Measurements from ENCODE around the gene STARD3. TPM values are rescaled to one million over a fixed set of nuclear protein-coding genes. Genes with fewer than 3 reads are reported as not detected.

STARD3 gene
- total RNA-seq, 1 experiment from 2014 or later = 42.9 TPM

- no peaks in the 10 kb centered on the region; the same call in 1 of the 2 replicates for H4K20me1 ChIP-seq (ENCODE audit: insufficient read depth, low read depth, low read length)
- H3K9ac ChIP-seq (ENCODE audit: low read length) = no peak overlapping the region
- H3K4me1 ChIP-seq (ENCODE audit: low read length) = peaks cover 40% of the 10 kb centered on the region
- no peaks in the 10 kb centered on the region for H3K27me3 ChIP-seq (ENCODE audit: low read length)
- H3K4me2 ChIP-seq (ENCODE audit: low read depth, low read length, poor library complexity, severe bottlenecking) = no peak overlapping the region
- no peak overlapping the region for H2AFZ ChIP-seq (ENCODE audit: low read length)
- H3K27ac ChIP-seq (ENCODE audit: low read length) = no peak overlapping the region
- DNase-seq = peak; percentile 74
- H3K4me3 ChIP-seq (ENCODE audit: low read length) = no peak overlapping the region
- H3K36me3 ChIP-seq (ENCODE audit: insufficient read depth, low read length) = no peaks in the 10 kb centered on the region
- H3K79me2 ChIP-seq (ENCODE audit: low read length) = peaks cover 23% of the 10 kb centered on the region
- H3K9me3 ChIP-seq (ENCODE audit: low read length) = no peaks in the 10 kb centered on the region
- no peaks in the 10 kb centered on the region for H3K9me2 ChIP-seq (replicated peaks; ENCODE audit: insufficient read depth, low read length)
Observed at GRCh38 chr17:39634384-39634871, 2.5 kb upstream of the STARD3 start.

GRCh38 chr17:39635614-39636176 lies 1.2 kb upstream of the STARD3 start:
- no peak overlapping the region for H3K27ac ChIP-seq (ENCODE audit: low read length)

GRCh38 chr17:39636587-39636926 lies 387 bp upstream of the STARD3 start:
- Histone ChIP-seq H3K27ac (ENCODE audit: low read length) (no peak overlapping the region; the same call in 1 of the 2 replicates), H2AFZ (ENCODE audit: low read length) (peak overlapping the region; percentile 74; the same call in 1 of the 2 replicates), H4K20me1 (ENCODE audit: insufficient read depth, low read depth, low read length) (peaks cover 6% of the 10 kb centered on the region; the same call in 1 of the 2 replicates), H3K9me2 (replicated peaks; ENCODE audit: insufficient read depth, low read length) (no peaks in the 10 kb centered on the region), H3K4me2 (ENCODE audit: low read depth, low read length, poor library complexity, severe bottlenecking) (peak overlapping the region; percentile 97), H3K27me3 (ENCODE audit: low read length) (no peaks in the 10 kb centered on the region), H3K9me3 (ENCODE audit: low read length) (no peaks in the 10 kb centered on the region), H3K36me3 (ENCODE audit: insufficient read depth, low read length) (no peaks in the 10 kb centered on the region), H3K9ac (ENCODE audit: low read length) (peak overlapping the region; percentile 87), H3K4me1 (ENCODE audit: low read length) (peaks cover 36% of the 10 kb centered on the region), H3K79me2 (ENCODE audit: low read length) (peaks cover 44% of the 10 kb centered on the region), H3K4me3 (ENCODE audit: low read length) (peak overlapping the region; percentile 93)
- no peak for DNase-seq

More at GRCh38 chr17:39635614-39636176, 1.2 kb upstream of the STARD3 start:
- Histone ChIP-seq H3K9me2 (replicated peaks; ENCODE audit: insufficient read depth, low read length) (no peaks in the 10 kb centered on the region), H3K79me2 (ENCODE audit: low read length) (peaks cover 36% of the 10 kb centered on the region), H3K9ac (ENCODE audit: low read length) (peak overlapping the region; percentile 87), H3K4me2 (ENCODE audit: low read depth, low read length, poor library complexity, severe bottlenecking) (peak overlapping the region; percentile 97), H3K27me3 (ENCODE audit: low read length) (no peaks in the 10 kb centered on the region), H2AFZ (ENCODE audit: low read length) (no peak overlapping the region), H3K9me3 (ENCODE audit: low read length) (no peaks in the 10 kb centered on the region), H4K20me1 (ENCODE audit: insufficient read depth, low read depth, low read length) (no peaks in the 10 kb centered on the region; the same call in 1 of the 2 replicates), H3K4me1 (ENCODE audit: low read length) (peaks cover 39% of the 10 kb centered on the region), H3K4me3 (ENCODE audit: low read length) (no peak overlapping the region), H3K36me3 (ENCODE audit: insufficient read depth, low read length) (no peaks in the 10 kb centered on the region)
- DNase-seq = no peak

GRCh38 chr17:39638317-39638716 lies 1.4 kb downstream of the STARD3 start:
- H3K79me2 ChIP-seq (ENCODE audit: low read length) = peaks cover 62% of the 10 kb centered on the region
- peak overlapping the region; percentile 93 for H3K4me3 ChIP-seq (ENCODE audit: low read length)
- H3K27me3 ChIP-seq (ENCODE audit: low read length) = no peaks in the 10 kb centered on the region
- peak overlapping the region; percentile 23; the same call in 1 of the 2 replicates for H3K27ac ChIP-seq (ENCODE audit: low read length)
- H3K4me1 ChIP-seq (ENCODE audit: low read length) = peaks cover 30% of the 10 kb centered on the region
- H3K4me2 ChIP-seq (ENCODE audit: low read depth, low read length, poor library complexity, severe bottlenecking) = peak overlapping the region; percentile 97
- H3K9ac ChIP-seq (ENCODE audit: low read length) = peak overlapping the region; percentile 87
- H2AFZ ChIP-seq (ENCODE audit: low read length) = no peak overlapping the region
- peaks cover 19% of the 10 kb centered on the region for H4K20me1 ChIP-seq (ENCODE audit: insufficient read depth, low read depth, low read length)
- DNase-seq = no peak
- H3K36me3 ChIP-seq (ENCODE audit: insufficient read depth, low read length) = no peaks in the 10 kb centered on the region
- no peaks in the 10 kb centered on the region for H3K9me3 ChIP-seq (ENCODE audit: low read length)
- no peaks in the 10 kb centered on the region for H3K9me2 ChIP-seq (replicated peaks; ENCODE audit: insufficient read depth, low read length)

GRCh38 chr17:39639043-39639442 lies 2.1 kb downstream of the STARD3 start:
- Histone ChIP-seq H3K9me2 (replicated peaks; ENCODE audit: insufficient read depth, low read length) (no peaks in the 10 kb centered on the region), H3K27me3 (ENCODE audit: low read length) (no peaks in the 10 kb centered on the region), H3K9me3 (ENCODE audit: low read length) (no peaks in the 10 kb centered on the region), H4K20me1 (ENCODE audit: insufficient read depth, low read depth, low read length) (peaks cover 26% of the 10 kb centered on the region), H3K4me2 (ENCODE audit: low read depth, low read length, poor library complexity, severe bottlenecking) (peak overlapping the region; percentile 97), H3K4me1 (ENCODE audit: low read length) (peaks cover 30% of the 10 kb centered on the region), H3K27ac (ENCODE audit: low read length) (no peak overlapping the region), H3K9ac (ENCODE audit: low read length) (peak overlapping the region; percentile 87; the same call in 1 of the 2 replicates), H3K79me2 (ENCODE audit: low read length) (peaks cover 69% of the 10 kb centered on the region), H3K4me3 (ENCODE audit: low read length) (peak overlapping the region; percentile 93; the same call in 1 of the 2 replicates), H3K36me3 (ENCODE audit: insufficient read depth, low read length) (no peaks in the 10 kb centered on the region), H2AFZ (ENCODE audit: low read length) (no peak overlapping the region)
- DNase-seq = no peak

- Histone ChIP-seq H3K4me3 (ENCODE audit: low read length) (no peak overlapping the region), H3K4me1 (ENCODE audit: low read length) (peaks cover 30% of the 10 kb centered on the region), H3K9me2 (replicated peaks; ENCODE audit: insufficient read depth, low read length) (no peaks in the 10 kb centered on the region), H3K9me3 (ENCODE audit: low read length) (no peaks in the 10 kb centered on the region), H3K27me3 (ENCODE audit: low read length) (no peaks in the 10 kb centered on the region), H4K20me1 (ENCODE audit: insufficient read depth, low read depth, low read length) (peaks cover 28% of the 10 kb centered on the region), H2AFZ (ENCODE audit: low read length) (no peak overlapping the region), H3K9ac (ENCODE audit: low read length) (no peak overlapping the region), H3K36me3 (ENCODE audit: insufficient read depth, low read length) (no peaks in the 10 kb centered on the region), H3K27ac (ENCODE audit: low read length) (no peak overlapping the region), H3K79me2 (ENCODE audit: low read length) (peaks cover 77% of the 10 kb centered on the region), H3K4me2 (ENCODE audit: low read depth, low read length, poor library complexity, severe bottlenecking) (no peak overlapping the region)
- DNase-seq = no peak
Observed at GRCh38 chr17:39639566-39640458, 2.9 kb downstream of the STARD3 start.

GRCh38 chr17:39640591-39641031 lies 3.7 kb downstream of the STARD3 start:
- Histone ChIP-seq H3K9me3 (ENCODE audit: low read length) (no peaks in the 10 kb centered on the region), H3K27ac (ENCODE audit: low read length) (no peak overlapping the region), H3K9ac (ENCODE audit: low read length) (no peak overlapping the region), H3K36me3 (ENCODE audit: insufficient read depth, low read length) (no peaks in the 10 kb centered on the region), H2AFZ (ENCODE audit: low read length) (no peak overlapping the region), H3K4me1 (ENCODE audit: low read length) (peaks cover 27% of the 10 kb centered on the region), H3K79me2 (ENCODE audit: low read length) (peaks cover 85% of the 10 kb centered on the region), H3K4me3 (ENCODE audit: low read length) (no peak overlapping the region), H3K4me2 (ENCODE audit: low read depth, low read length, poor library complexity, severe bottlenecking) (no peak overlapping the region), H3K27me3 (ENCODE audit: low read length) (no peaks in the 10 kb centered on the region), H3K9me2 (replicated peaks; ENCODE audit: insufficient read depth, low read length) (no peaks in the 10 kb centered on the region), H4K20me1 (ENCODE audit: insufficient read depth, low read depth, low read length) (peaks cover 32% of the 10 kb centered on the region)
- no peak for DNase-seq

GRCh38 chr17:39641097-39641496 lies 4.2 kb downstream of the STARD3 start:
- Histone ChIP-seq H3K9ac (ENCODE audit: low read length) (no peak overlapping the region), H2AFZ (ENCODE audit: low read length) (no peak overlapping the region), H3K79me2 (ENCODE audit: low read length) (peaks cover 89% of the 10 kb centered on the region), H3K27ac (ENCODE audit: low read length) (no peak overlapping the region), H3K4me1 (ENCODE audit: low read length) (peaks cover 23% of the 10 kb centered on the region), H4K20me1 (ENCODE audit: insufficient read depth, low read depth, low read length) (peaks cover 33% of the 10 kb centered on the region), H3K4me3 (ENCODE audit: low read length) (no peak overlapping the region), H3K27me3 (ENCODE audit: low read length) (no peaks in the 10 kb centered on the region), H3K4me2 (ENCODE audit: low read depth, low read length, poor library complexity, severe bottlenecking) (no peak overlapping the region), H3K36me3 (ENCODE audit: insufficient read depth, low read length) (no peaks in the 10 kb centered on the region), H3K9me2 (replicated peaks; ENCODE audit: insufficient read depth, low read length) (no peaks in the 10 kb centered on the region), H3K9me3 (ENCODE audit: low read length) (no peaks in the 10 kb centered on the region)
- DNase-seq = no peak
